Epithelial cell of proximal tubule (primary cell): ENCODE data around the gene CENPC. TPM values are rescaled to one million over a fixed set of nuclear protein-coding genes. Genes with fewer than 3 reads are reported as not detected.

ENCODE experiments used
- DNase-seq: peaks from one replicate; pipeline ENCODE4 v3.0.0-alpha.2; 2011; ENCODE audit warnings: low read depth
- H3K4me3 ChIP-seq: 2 replicates; pipeline ENCODE4 v1.5.1; 2011; ENCODE audit warnings: low read depth, mild to moderate bottlenecking, low read length
- CTCF ChIP-seq: conservative IDR thresholded peaks from 2 replicates; pipeline ENCODE4 v1.5.1; 2012; ENCODE audit warnings: low read depth, mild to moderate bottlenecking, low read length
- total RNA-seq: library from RNA; depleted of rRNA; stranded (reverse); fragments of >200 nt; gene quantifications from 2 replicates; pipeline ENCODE4 v1.2.3, GENCODE V29; 2015

The CENPC gene
- total RNA-seq, 1 donor from 2014 or later = 11.5 TPM

DNA sequence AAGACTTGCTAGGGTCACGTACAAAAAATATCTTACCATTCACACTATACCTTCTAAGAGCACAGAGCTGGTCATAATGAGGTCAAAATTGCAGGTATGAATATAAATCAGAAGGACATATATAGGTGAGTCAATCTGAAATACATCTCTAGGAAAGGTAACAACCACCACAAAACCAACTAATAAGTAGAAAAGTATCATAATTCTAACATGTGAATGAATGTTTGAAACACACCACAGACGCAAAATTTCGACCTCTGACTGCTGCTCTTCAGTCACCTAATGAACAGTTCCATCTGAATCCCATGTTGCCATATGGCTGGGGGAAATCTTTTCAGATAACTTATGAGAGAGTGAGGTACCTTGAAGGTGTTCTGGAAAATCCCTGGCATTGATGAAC lies 35.3 kb upstream of the CENPC start:
- DNase-seq = no peak
- H3K4me3 ChIP-seq = no peak overlapping the region
- no peak for TF ChIP-seq CTCF

GRCh38 chr4:67576538-67576937 lies 31.2 kb upstream of the CENPC start:
- TF ChIP-seq CTCF = no peak
- no peak overlapping the region for H3K4me3 ChIP-seq
- no peak for DNase-seq

DNA sequence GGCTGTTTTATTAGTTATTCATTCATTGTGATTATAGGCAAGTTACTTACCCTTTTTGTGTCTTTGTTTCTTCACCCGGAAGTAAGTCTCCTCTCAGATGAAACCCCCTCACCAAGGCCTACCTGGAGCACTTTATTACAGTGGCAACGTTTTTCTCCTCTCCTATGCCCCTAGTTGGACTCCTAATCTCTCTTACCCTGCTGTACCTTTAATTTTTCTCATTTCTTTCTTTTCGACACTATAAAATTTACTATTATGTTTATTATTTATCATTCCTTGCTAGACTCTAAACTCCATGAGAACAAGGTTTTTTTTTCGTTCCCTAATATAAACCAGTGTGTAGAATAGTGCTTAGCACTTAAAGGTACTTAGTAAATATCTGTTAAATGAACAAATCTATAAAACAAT lies 30.8 kb upstream of the CENPC start:
- H3K4me3 ChIP-seq = peak overlapping the region; percentile 41
- no peak for DNase-seq
- TF ChIP-seq CTCF = no peak

- peak overlapping the region; percentile 41 for H3K4me3 ChIP-seq
- TF ChIP-seq CTCF = no peak
- DNase-seq = peak; percentile 22
Observed at GRCh38 chr4:67575232-67576058, 30.1 kb upstream of the CENPC start.

GRCh38 chr4:67573193-67573592 lies 27.9 kb upstream of the CENPC start:
- DNase-seq = no peak
- TF ChIP-seq CTCF = no peak
- H3K4me3 ChIP-seq = no peak overlapping the region

DNA sequence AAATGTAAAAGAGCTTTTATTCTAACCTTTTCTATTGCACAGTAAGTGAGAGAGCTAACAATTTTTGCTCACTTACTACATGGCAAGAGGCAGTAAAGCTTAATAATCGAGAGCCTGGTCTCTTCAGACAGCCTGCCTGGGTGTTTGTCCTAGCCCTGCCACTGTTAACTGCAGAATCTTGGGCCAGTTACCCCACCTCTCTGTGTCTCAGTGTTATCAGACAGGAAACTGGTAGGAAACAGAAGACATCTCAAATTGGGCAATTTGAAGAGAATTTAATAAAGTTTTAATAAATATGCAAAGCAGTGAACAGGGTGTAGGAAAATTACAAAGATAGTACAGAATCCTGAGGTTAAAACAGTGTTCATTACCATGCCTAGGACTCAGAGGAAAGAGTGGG lies 26.7 kb upstream of the CENPC start:
- DNase-seq = no peak
- TF ChIP-seq CTCF = no peak

DNA sequence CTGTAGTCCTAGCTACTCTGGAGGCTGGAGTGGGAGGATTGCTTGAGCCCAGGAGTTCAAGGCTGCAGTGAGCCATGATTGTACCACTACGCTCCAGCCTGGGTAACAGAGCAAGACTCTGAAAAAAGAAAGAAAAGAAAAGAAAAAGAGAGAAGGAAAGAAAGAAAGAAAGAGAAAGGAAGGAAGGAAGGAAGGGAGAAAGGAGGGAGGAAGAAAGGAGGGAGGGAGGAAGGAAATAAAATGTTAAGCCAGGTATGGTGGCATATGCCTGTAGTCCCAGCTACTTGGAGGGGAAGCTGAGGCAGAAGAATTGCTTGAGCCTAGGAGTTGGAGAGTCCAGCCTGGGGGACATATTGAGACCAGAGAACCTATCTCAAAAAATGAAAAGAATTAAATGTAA lies 25.2 kb upstream of the CENPC start:
- no peak for DNase-seq
- TF ChIP-seq CTCF = no peak
- no peak overlapping the region for H3K4me3 ChIP-seq

More for the DNA sequence above, 26.7 kb upstream of the CENPC start:
- no peak overlapping the region for H3K4me3 ChIP-seq
